GM18505 (cell line): ENCODE results near the gene PTPRN2.

Source experiments
- ATAC-seq: cut with Tn5 transposase; IDR thresholded peaks from one replicate; pipeline ENCODE4 v1.9.1; 2021; ENCODE audit not compliant: unreplicated experiment
- POLR2A ChIP-seq: IDR thresholded peaks from 4 replicates; pipeline ENCODE4 v1.6.1; 2011; ENCODE audit warnings: borderline replicate concordance; ENCODE audit not compliant: insufficient read depth, insufficient read length; ENCODE audit errors: extremely low read depth

PTPRN2 gene

DNA sequence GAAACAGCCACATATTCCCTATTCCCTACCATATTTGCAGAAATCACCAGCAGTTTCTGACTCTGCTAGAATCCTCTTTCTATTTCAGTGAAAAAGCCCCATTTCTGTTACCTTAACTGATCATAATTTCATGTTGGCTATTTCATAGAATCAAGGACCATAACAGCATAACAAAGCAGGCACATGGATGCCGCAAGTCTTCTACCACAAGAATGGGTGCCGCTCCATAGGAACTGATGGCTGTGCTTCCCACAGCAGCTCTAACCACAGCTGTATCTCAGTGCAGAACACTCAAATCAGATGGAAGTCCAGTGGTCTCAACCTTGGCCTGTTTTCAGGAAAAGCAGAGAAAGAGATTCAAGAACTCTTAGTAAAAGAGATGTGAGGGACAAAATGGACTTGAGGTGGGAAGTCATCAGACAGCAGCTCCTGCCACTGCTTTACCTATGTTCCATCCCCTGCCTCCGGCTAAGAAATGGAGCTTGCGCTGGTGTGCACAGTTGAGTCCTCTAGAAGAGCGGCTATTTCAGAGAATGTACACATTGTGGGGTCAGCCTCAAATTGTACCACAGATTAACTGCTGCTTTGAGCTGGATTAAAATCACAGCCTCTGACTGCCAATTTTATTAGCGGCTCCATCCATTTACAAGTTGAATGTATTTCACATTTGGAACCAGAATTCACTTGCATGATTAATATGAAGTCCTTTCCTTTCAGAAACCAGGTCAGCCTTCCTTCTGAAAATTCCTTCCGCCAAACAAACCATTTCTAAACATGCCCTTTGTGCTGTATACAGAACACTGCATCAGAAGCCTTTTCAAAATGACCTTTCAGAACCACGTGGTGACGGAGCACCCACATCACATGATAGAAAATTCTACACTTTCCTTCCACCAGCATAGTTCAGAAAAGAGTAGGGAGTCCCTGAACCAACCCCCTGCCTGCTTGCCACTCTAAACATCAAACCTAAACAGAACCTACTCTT lies 7.7 kb downstream of the PTPRN2 start:
- no peak for TF ChIP-seq POLR2A
- ATAC-seq, result no peak

GRCh38 chr7:158576050-158576762 lies 11.4 kb downstream of the PTPRN2 start:
- no peak for ATAC-seq
- TF ChIP-seq POLR2A, result no peak

DNA sequence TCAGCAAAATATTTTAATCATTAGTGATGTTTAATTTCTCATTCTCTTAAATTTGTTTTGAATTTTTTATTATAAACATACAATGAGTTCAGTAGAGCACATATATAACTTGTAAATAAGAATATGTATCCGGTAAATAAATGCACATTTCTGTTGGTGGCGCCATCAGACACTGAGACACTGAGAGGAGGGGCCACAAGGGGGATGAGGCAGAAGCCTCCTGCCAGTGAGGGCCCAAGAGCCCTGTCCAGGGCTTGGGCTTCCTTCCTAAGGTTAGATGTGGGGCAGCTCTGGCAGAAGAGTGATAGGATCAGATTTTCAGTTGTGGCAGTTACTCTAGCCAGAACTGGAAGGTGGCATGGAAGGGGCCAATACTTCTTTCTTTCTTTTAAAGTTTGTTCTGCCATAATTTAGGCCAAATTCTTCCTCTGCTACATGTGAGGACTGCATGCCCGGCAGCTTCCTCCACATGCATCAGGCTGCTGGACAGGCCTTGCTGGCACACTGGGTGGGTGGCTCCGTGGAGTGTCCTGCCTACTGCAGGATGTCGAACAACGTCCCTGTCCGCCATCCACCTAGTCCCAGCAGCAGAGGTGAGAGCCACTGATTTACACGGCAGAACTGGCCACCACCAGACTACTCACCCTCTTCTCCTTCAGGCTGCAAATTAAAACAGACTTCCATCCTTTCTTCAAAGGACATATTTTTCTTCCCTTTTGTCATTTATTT lies 13.2 kb downstream of the PTPRN2 start:
- ATAC-seq, result no peak
- TF ChIP-seq POLR2A, result no peak

DNA sequence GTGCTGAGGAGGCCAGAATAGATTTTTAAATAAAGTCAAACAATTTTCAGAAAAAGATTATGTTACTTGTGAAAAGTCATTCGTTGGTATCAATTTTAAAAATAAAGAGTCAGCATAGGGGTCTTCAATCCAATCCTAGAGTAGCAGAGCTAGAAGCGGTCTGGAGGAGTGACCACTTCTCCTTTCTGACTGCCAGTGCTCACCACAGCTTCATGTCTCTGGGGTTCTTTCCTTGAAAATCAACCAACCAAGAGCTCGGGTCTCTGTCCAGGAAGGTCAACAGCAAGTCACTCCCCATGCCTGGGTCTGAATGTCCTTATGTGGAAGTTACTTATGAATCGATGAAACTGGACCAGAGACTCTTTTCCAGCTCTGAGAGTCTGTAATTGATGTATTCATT lies 14.3 kb downstream of the PTPRN2 start:
- ATAC-seq, result no peak
- no peak for TF ChIP-seq POLR2A

GRCh38 chr7:158572000-158572828 lies 15.4 kb downstream of the PTPRN2 start:
- ATAC-seq, result no peak
- no peak for TF ChIP-seq POLR2A

GRCh38 chr7:158570449-158571170 lies 17.0 kb downstream of the PTPRN2 start:
- no peak for TF ChIP-seq POLR2A

GRCh38 chr7:158569858-158570323 lies 17.7 kb downstream of the PTPRN2 start:
- TF ChIP-seq POLR2A, result no peak
- no peak for ATAC-seq

More at GRCh38 chr7:158570449-158571170, 17.0 kb downstream of the PTPRN2 start:
- no peak for ATAC-seq

DNA sequence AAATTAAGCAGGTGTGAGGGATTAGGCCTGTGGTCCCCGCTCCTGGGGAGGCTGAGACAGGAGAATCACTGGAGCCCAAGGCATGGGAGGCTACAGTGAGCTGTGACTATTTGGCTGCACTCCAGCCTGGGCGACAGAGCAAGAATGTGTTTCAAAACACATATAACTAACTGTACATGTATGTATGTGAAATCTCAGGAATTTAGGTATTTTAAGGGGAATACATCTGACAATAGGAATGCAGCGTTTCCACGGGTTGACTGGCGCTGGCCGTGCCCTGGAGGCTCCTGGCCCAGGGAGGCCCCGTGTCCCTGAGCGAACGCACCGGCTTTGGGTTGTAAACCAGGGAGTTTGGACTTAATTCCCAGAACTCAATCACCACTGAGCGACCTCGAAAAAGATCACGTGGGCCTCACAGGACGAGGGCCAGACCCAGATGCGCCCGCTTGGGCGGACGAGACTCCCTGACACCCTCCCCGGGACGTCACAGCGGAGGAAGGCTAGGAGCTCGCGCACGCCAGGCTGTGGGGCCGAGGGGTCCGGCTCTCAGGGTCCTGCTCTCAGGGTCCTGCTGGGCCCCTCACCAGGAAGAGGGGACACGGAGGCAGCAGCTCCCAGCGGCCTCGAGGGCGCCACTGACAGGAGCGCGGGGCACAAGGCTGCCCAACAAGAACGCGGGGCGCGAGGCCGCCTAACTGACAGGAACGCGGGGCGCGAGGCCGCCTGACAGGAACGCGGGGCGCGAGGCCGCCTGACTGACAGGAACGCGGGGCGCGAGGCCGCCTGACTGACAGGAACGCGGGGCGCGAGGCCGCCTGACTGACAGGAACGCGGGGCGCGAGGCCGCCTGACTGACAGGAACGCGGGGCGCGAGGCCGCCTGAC lies 18.4 kb downstream of the PTPRN2 start:
- no peak for TF ChIP-seq POLR2A
- no peak for ATAC-seq

DNA sequence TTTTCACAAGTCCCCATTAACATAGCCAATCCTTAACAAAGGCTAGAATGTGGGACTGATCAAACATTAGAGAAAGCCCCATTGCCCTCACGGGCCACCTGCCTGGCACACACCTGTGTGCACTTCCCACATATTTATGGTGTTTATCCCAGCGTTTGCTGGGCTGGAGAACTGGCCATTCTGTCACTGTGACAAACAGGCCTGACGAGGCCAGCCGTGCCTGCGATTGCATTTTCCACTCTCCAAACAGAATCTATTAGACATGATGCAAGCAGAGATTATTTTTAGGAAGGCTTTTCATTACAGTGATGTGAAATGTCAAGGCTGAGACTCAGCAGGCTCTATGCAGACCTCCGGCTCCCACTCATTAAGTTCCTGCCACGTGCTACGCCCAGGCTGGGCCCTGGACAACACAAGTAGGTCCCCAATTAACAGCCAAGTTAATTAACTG lies 20.4 kb downstream of the PTPRN2 start:
- ATAC-seq, result no peak
- no peak for TF ChIP-seq POLR2A

DNA sequence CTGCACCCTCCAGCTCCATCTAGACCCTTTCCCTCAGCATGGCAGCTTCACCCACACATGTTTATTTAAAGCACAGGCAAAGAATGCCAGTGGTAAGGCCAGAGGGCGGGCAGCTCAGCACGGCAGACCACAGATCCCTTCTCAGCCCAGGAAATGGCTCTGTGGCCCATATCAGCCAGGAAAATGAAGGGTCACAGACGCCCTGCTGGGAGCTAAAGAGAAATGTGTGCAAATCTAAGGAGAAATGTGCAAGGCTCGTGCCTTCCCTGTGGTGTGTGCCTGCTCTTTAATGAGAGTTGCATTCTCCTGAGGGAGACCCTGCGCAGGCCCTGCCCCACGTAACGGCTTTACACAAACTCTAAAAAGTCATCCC lies 23.0 kb downstream of the PTPRN2 start:
- ATAC-seq, result no peak
- no peak for TF ChIP-seq POLR2A

GRCh38 chr7:158563911-158564662 lies 23.5 kb downstream of the PTPRN2 start:
- no peak for TF ChIP-seq POLR2A
- no peak for ATAC-seq

DNA sequence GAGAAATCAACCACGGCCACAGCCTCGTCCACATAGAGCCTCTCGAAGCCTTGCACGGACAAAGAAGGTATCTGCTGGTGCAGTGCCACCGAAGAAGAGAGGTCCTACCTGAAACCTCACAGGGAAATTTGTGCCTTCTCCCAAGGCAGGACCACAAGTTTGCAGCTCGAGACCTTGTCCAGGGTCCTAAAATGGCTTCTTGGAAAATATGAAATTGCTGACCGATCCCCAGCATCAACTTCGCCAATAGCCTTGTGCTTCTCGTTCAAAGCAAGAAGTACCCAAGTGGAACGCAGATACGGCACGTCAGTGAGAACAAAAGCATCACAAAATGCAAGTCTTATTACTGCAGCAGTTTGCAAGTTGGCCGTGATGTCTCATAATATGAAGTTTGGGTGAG lies 24.6 kb downstream of the PTPRN2 start:
- no peak for TF ChIP-seq POLR2A
- ATAC-seq, result no peak
